HG02884 (cell line): ENCODE measurements around the gene PAX8.
"Not testable (repeated sequence)": the region's sequence is repeated elsewhere in the genome, so short reads cannot be mapped to it uniquely, and the experiment has no call there.

ENCODE experiments used
- ATAC-seq: cut with Tn5 transposase; IDR thresholded peaks from one replicate; pipeline ENCODE4 v1.9.1; 2021; ENCODE audit warnings: mild to moderate bottlenecking, moderate library complexity; ENCODE audit not compliant: unreplicated experiment

Gene PAX8

GRCh38 chr2:113291191-113291590 is 12.5 kb upstream of the PAX8 start:
- ATAC-seq, result no peak

GRCh38 chr2:113288674-113289149 is 10.0 kb upstream of the PAX8 start:
- ATAC-seq, result not testable (repeated sequence)

- not testable (repeated sequence) for ATAC-seq
Measured at GRCh38 chr2:113288117-113288673, 9.5 kb upstream of the PAX8 start.

- ATAC-seq, result no peak
Measured at GRCh38 chr2:113285816-113286215, 7.1 kb upstream of the PAX8 start.

- ATAC-seq, result not testable (repeated sequence)
Measured at GRCh38 chr2:113284999-113285398, 6.3 kb upstream of the PAX8 start.

DNA sequence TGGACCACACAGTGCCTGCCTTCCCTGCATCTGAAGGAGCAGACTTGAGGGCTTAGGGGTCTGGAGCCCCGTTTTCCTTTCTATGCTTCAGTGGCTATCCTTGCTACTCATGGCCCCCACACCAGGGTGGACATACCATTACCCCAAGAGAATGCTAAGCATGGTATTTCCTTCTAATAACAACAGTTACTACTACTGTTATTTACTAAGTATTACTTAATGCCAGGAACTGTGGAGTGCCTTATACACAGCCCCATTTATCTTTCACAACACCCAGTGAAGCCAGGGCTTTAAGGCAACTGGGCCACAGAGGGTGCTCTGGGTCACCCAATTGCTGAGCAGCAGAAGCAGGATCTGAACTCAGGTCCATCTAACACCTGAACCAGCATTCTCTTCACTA is 5.8 kb upstream of the PAX8 start:
- no peak for ATAC-seq

DNA sequence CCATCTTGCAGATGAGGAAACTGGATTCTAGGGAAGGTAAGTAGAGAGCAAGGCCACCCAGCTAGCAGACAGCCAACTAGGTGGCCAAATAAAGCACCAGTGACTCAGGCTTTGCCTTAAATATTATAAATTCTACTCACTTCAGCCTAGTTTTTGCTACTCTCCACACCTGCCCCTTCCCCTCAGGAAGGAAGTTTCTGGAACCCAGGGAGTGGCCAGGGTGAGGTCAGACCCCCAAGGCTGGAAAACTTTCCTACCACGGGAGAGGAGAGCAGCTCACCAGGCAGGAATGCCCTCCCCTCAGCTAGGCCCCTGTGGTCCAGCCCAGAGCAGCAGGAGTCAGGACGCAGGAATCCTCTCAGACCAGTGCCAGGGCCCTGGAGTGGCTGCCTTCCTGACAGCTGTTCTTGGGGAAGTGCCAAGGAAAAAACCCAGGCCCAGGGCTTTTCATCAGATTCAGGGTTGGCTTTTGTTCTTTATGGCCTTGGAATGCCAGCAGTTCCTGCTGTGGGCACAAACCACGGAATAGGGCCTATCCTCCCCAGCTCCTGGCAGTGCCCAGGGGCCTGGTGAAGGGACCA is 5.1 kb upstream of the PAX8 start:
- no peak for ATAC-seq

DNA sequence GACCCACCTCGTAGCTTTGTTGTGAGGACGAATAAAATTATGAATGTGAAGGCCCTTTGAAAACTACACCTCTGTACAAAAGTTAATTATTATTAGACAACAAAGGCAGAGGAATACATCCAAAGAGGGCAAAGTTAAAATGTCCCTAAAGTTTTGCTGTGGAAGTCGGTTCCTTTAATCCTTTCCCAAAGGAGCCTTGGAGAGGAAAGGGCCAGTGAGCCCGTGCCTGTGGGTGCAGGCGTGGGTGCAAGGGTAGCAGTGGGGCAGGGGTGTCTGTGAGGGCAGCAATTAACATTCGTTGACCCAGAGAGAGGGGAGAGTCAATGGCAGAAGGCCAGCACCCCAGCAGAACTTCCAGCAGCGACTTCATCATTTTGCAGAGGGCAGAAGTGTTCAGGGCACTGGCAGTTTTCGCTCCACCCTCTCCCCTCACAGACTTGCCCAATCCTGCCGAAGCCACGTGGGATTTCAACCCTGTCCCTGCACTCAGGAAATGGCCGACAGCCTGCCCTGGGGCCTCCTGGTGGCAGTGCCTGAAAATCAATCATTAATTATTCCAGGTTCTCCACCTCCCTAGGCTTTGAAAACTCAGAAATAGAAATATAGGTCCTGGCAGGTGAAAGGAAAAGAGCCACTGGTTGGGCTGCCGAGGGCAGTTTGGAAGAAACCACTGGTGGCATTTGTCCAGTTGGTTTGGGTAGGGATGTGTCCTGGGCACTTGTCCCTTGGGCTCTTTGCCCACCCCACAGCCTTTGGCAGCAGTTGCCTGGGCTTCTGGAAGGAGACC is 4.2 kb upstream of the PAX8 start:
- no peak for ATAC-seq

GRCh38 chr2:113281910-113282746 is 3.4 kb upstream of the PAX8 start:
- no peak for ATAC-seq

- no peak for ATAC-seq
Measured at GRCh38 chr2:113278073-113278741, 514 bp downstream of the PAX8 start.

DNA sequence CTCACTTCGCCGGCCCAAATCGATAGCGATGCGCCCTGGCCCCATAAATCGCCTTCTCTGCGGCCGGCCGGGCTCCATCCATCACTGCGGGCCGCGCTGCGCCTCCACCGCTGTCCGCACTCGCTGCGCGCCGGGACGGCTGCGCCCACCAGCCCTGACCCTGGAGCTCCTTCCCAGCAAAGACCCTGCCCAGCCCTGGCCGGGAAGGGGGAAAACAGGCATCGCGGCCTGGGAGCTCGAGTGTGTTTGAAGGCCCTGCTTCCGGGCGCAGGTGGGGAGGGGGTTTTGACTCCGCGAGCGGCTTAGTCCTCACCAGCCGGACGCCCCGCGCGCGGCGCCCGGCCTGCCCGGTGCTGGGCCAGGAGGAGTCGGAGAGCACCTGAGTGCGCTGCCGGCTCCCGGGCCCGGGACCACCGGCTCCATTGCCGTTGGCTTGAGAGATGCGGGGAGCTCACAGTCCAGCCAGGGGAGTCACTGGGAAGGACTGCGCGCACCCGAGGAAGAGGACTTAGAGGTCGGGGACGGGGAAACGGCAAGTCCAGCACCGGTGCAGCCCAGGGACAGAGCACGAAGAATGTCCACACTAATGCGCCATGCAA is 1.1 kb downstream of the PAX8 start:
- no peak for ATAC-seq

DNA sequence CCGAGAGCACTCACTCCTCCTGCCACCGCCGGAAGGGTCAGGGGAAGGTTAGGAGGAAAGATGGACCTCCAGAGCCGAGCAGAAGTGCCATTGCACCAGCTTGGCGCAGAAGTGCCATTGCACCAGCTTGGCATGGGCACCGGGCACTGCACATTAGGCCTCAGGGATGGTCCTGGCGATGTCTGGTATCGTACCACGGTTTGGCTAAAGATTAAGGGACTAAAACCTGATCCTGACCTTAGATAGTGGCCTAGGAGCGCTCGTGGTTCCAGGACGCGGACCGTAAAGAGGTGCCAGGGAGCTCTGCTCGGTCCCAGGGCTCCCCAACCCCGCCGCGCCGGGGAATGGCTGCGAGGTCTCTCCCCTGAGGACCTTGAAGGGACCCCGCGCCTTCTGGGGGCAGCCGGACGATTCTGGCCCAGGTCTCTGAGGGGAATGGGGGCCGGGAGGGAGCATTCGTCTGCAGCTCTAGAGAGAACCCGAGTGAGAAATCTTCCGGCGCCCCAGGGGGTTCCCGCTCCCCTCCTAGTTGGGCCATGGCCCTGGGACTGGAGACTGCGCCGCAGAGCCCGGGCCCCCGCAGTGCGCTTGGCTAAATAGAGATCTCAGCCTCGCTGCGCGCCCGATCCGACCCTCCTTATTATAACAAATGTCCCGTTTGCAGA is 1.8 kb downstream of the PAX8 start:
- ATAC-seq, result no peak

GRCh38 chr2:113276216-113276760 is 2.4 kb downstream of the PAX8 start:
- no peak for ATAC-seq

GRCh38 chr2:113275556-113276215 is 3.0 kb downstream of the PAX8 start:
- ATAC-seq, result no peak

- ATAC-seq, result no peak
Measured at GRCh38 chr2:113274432-113274831, 4.3 kb downstream of the PAX8 start.

DNA sequence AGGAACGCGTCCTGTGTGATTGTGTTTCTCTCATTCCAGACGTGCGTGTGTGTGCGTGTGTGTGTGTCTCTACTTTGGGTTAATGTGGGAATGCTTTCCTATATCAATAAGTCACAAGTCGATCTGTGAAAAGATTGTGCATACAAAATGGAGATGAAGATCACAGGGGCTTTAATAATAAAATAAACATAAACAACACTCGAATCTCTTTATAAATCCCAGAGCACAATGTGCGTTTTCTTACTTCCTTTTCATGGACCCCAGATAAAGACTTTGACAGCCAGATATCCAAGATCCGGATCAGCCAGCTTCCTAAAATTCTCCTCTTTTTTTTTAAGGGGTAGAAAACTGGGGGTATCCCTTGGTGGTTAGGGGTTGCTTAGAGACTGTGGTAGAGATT is 4.7 kb downstream of the PAX8 start:
- no peak for ATAC-seq

DNA sequence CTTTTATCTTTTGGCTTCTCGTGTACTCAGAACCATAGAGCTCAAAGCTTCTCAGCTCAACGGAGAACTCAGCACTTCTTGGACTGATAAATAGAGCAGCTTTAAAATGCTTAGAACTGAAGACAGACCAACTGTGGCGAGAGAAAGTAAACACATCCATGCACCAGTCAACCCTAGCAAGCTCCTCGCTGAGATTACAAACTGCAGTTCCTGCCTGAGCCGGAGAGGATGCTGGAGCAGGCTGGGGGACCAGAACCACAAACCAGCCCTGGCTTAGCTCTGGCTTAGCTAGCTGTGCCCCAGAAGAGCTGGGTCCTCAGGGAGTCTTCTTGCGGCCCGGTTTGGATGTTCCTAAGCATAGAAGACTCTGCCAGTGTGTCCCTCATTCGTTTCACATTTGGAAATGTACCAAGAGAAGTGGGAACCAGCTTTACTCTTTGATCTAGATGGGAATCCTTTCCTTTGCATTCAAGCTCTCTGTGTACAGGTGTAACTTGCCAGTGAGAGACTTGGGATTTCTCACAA is 5.6 kb downstream of the PAX8 start:
- no peak for ATAC-seq

- no peak for ATAC-seq
Measured at GRCh38 chr2:113272477-113272876, 6.2 kb downstream of the PAX8 start.
